HepG2 (cell line): ENCODE measurements around the gene IGFBP6. TPM values are rescaled to one million over a fixed set of nuclear protein-coding genes. Genes with fewer than 3 reads are reported as not detected.
A peak's percentile ranks its signal among the peaks of the same experiment; 100 is the strongest.

Experiments
- AGO1 ChIP-seq: fragments of 200-400 bp; formaldehyde crosslinking; IDR thresholded peaks from 2 replicates; pipeline ENCODE4 v1.6.1; 2017; ENCODE audit warnings: mild to moderate bottlenecking, low read depth, low read length, moderate library complexity; ENCODE audit not compliant: poor library complexity, severe bottlenecking
- GFI1 ChIP-seq: sonication (generic); formaldehyde crosslinking; IDR thresholded peaks from 2 replicates; pipeline ENCODE4 v1.5.0; 2020; ENCODE audit warnings: missing genetic modification reagents, mild to moderate bottlenecking, borderline replicate concordance
- IKZF1 ChIP-seq: fragments of 450-650 bp; IDR thresholded peaks from 2 replicates; pipeline ENCODE4 v1.7.1; 2016
- IKZF4 ChIP-seq: sonication (generic); formaldehyde crosslinking; IDR thresholded peaks from 2 replicates; pipeline ENCODE4 v1.5.1; 2020; ENCODE audit warnings: borderline replicate concordance, mild to moderate bottlenecking, low read depth, missing genetic modification reagents; ENCODE audit errors: not compliant biosample characterization
- KDM2A ChIP-seq: sonication (generic); formaldehyde crosslinking; IDR thresholded peaks from 2 replicates; pipeline ENCODE4 v1.4.0; 2020; ENCODE audit warnings: low read depth, missing genetic modification reagents, borderline replicate concordance
- LBX2 ChIP-seq: sonication (generic); formaldehyde crosslinking; IDR thresholded peaks from 2 replicates; pipeline ENCODE4 v1.5.0; 2020; ENCODE audit warnings: missing genetic modification reagents, mild to moderate bottlenecking, borderline replicate concordance
- MATR3 ChIP-seq: sonication (generic); formaldehyde crosslinking; IDR thresholded peaks from 2 replicates; pipeline ENCODE4 v1.4.0; 2020; ENCODE audit warnings: missing genetic modification reagents
- MYPOP ChIP-seq: sonication (generic); formaldehyde crosslinking; IDR thresholded peaks from 2 replicates; pipeline ENCODE4 v1.8.1; 2023; ENCODE audit warnings: mild to moderate bottlenecking, moderate library complexity, missing genetic modification reagents
- PTBP1 ChIP-seq: fragments of 200-400 bp; formaldehyde crosslinking; IDR thresholded peaks from 2 replicates; pipeline ENCODE4 v1.6.1; 2018; ENCODE audit warnings: low read length, low read depth; ENCODE audit not compliant: poor library complexity, severe bottlenecking
- RCOR2 ChIP-seq: IDR thresholded peaks from 2 replicates; pipeline ENCODE4 v1.6.1; 2016; ENCODE audit warnings: missing biosample characterization, missing genetic modification reagents
- RFX3 ChIP-seq: IDR thresholded peaks from 2 replicates; pipeline ENCODE4 v1.6.1; 2016; ENCODE audit warnings: missing biosample characterization, missing genetic modification reagents
- SIN3B ChIP-seq: fragments of 150-350 bp; IDR thresholded peaks from 2 replicates; pipeline ENCODE4 v1.6.1; 2014; ENCODE audit warnings: low read length
- XBP1 ChIP-seq: sonication (generic); formaldehyde crosslinking; IDR thresholded peaks from 2 replicates; pipeline ENCODE4 v1.5.0; 2020; ENCODE audit warnings: missing genetic modification reagents
- ZNF510 ChIP-seq: sonication (generic); formaldehyde crosslinking; IDR thresholded peaks from 2 replicates; pipeline ENCODE4 v1.4.0; 2020; ENCODE audit warnings: low read depth, mild to moderate bottlenecking, missing genetic modification reagents
- ZNF737 ChIP-seq: sonication (generic); formaldehyde crosslinking; IDR thresholded peaks from 2 replicates; pipeline ENCODE4 v1.5.0; 2020; ENCODE audit warnings: missing genetic modification reagents, mild to moderate bottlenecking, borderline replicate concordance
- ZNF766 ChIP-seq: sonication (generic); formaldehyde crosslinking; IDR thresholded peaks from 2 replicates; pipeline ENCODE4 v1.5.0; 2020; ENCODE audit warnings: missing genetic modification reagents, borderline replicate concordance
- ZNF891 ChIP-seq: sonication (generic); formaldehyde crosslinking; IDR thresholded peaks from 2 replicates; pipeline ENCODE4 v1.5.0; 2020; ENCODE audit warnings: mild to moderate bottlenecking, missing genetic modification reagents
- polyA plus RNA-seq, 8 experiments: library from polyadenylated mRNA; depleted of rRNA in 3 of 8; stranded (reverse) in 7 of 8; unstranded in 1 of 8; fragments of >200 nt; fragmentation: Illumina TruSeq in 4 of 8; extraction: Trizol in 4 of 8; gene quantifications; 2 replicates each; pipeline versions ENCODE4 v1.2.1 to v1.2.3, GENCODE V29; 2011 to 2016; ENCODE audit warnings: low read depth in 4 of 8, missing spikeins in 1 of 8, mixed read lengths in 1 of 8; ENCODE audit not compliant: insufficient read depth in 1 of 8
- total RNA-seq, 5 experiments: library from RNA; depleted of rRNA; stranded (reverse); fragments of >200 nt; fragmentation: Illumina TruSeq; extraction: Trizol; gene quantifications; 2 replicates each; pipeline ENCODE4 v1.2.3, GENCODE V29; 2016; ENCODE audit warnings: low read depth in 1 of 5
- TF ChIP-seq, protein P1 (sequence below): fragments of 450-650 bp; IDR thresholded peaks from 2 replicates; pipeline ENCODE4 v1.6.1; 2016
- TF ChIP-seq, protein P2 (sequence below): sonication (generic); formaldehyde crosslinking; IDR thresholded peaks from 2 replicates; pipeline ENCODE4 v1.5.1; 2020; ENCODE audit warnings: mild to moderate bottlenecking, missing genetic modification reagents, borderline replicate concordance

The IGFBP6 gene
- total and polyA plus RNA-seq, 2 of the 13 experiments (the other 11 are each of a cell fraction or from before 2014, with no cell fraction given) = 3.9 to 25.2 TPM

GRCh38 chr12:53049571-53050318 lies 47.7 kb upstream of the IGFBP6 start, which contains the start of gene TNS2 (continued):
- no peak for TF ChIP-seq ZNF510
- TF ChIP-seq, protein P1, sequence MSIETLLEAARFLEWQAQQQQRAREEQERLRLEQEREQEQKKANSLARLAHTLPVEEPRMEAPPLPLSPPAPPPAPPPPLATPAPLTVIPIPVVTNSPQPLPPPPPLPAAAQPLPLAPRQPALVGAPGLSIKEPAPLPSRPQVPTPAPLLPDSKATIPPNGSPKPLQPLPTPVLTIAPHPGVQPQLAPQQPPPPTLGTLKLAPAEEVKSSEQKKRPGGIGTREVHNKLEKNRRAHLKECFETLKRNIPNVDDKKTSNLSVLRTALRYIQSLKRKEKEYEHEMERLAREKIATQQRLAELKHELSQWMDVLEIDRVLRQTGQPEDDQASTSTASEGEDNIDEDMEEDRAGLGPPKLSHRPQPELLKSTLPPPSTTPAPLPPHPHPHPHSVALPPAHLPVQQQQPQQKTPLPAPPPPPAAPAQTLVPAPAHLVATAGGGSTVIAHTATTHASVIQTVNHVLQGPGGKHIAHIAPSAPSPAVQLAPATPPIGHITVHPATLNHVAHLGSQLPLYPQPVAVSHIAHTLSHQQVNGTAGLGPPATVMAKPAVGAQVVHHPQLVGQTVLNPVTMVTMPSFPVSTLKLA = no peak
- peak; percentile 31 for TF ChIP-seq IKZF4 (CRISPR knock-in tag)
- no peak for TF ChIP-seq ZNF737 (CRISPR knock-in tag)
- TF ChIP-seq MYPOP (CRISPR knock-in tag) = peak; percentile 48; the same call in 1 of the 2 replicates
- peak; percentile 65; the same call in 1 of the 2 replicates for TF ChIP-seq GFI1 (CRISPR knock-in tag)
- TF ChIP-seq PTBP1 = no peak
- TF ChIP-seq MATR3 (CRISPR knock-in tag) = no peak
- no peak for TF ChIP-seq ZNF891 (CRISPR knock-in tag)
- no peak for TF ChIP-seq LBX2 (CRISPR knock-in tag)
- TF ChIP-seq ZNF766 = no peak
- TF ChIP-seq RFX3 (CRISPR knock-in tag) = no peak
- no peak for TF ChIP-seq KDM2A (CRISPR knock-in tag)
- no peak for TF ChIP-seq SIN3B
- TF ChIP-seq RCOR2 (CRISPR knock-in tag) = no peak
- TF ChIP-seq, protein P2, sequence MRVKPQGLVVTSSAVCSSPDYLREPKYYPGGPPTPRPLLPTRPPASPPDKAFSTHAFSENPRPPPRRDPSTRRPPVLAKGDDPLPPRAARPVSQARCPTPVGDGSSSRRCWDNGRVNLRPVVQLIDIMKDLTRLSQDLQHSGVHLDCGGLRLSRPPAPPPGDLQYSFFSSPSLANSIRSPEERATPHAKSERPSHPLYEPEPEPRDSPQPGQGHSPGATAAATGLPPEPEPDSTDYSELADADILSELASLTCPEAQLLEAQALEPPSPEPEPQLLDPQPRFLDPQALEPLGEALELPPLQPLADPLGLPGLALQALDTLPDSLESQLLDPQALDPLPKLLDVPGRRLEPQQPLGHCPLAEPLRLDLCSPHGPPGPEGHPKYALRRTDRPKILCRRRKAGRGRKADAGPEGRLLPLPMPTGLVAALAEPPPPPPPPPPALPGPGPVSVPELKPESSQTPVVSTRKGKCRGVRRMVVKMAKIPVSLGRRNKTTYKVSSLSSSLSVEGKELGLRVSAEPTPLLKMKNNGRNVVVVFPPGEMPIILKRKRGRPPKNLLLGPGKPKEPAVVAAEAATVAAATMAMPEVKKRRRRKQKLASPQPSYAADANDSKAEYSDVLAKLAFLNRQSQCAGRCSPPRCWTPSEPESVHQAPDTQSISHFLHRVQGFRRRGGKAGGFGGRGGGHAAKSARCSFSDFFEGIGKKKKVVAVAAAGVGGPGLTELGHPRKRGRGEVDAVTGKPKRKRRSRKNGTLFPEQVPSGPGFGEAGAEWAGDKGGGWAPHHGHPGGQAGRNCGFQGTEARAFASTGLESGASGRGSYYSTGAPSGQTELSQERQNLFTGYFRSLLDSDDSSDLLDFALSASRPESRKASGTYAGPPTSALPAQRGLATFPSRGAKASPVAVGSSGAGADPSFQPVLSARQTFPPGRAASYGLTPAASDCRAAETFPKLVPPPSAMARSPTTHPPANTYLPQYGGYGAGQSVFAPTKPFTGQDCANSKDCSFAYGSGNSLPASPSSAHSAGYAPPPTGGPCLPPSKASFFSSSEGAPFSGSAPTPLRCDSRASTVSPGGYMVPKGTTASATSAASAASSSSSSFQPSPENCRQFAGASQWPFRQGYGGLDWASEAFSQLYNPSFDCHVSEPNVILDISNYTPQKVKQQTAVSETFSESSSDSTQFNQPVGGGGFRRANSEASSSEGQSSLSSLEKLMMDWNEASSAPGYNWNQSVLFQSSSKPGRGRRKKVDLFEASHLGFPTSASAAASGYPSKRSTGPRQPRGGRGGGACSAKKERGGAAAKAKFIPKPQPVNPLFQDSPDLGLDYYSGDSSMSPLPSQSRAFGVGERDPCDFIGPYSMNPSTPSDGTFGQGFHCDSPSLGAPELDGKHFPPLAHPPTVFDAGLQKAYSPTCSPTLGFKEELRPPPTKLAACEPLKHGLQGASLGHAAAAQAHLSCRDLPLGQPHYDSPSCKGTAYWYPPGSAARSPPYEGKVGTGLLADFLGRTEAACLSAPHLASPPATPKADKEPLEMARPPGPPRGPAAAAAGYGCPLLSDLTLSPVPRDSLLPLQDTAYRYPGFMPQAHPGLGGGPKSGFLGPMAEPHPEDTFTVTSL = 0 out of 2 replicates have a peak, but pooled peaks have one; percentile 27
- peak; percentile 30 for TF ChIP-seq AGO1
- no peak for TF ChIP-seq XBP1 (CRISPR knock-in tag)
- no peak for TF ChIP-seq IKZF1
